HEK293T (cell line): ENCODE data around the gene SNRPA.

Experiments
- BHLHE40 ChIP-seq: fragments of 450-650 bp; IDR thresholded peaks from 2 replicates; pipeline ENCODE4 v1.6.1; 2016; ENCODE audit warnings: mild to moderate bottlenecking, moderate library complexity, borderline replicate concordance
- ELF4 ChIP-seq: fragments of 450-650 bp; IDR thresholded peaks from 2 replicates; pipeline ENCODE4 v1.6.1; 2017; ENCODE audit warnings: antibody characterized with exemption
- FOXA1 ChIP-seq: fragments of 450-650 bp; IDR thresholded peaks from 2 replicates; pipeline ENCODE4 v1.6.1; 2016; ENCODE audit warnings: mild to moderate bottlenecking
- FOXK2 ChIP-seq: fragments of 450-650 bp; IDR thresholded peaks from 2 replicates; pipeline ENCODE4 v1.6.1; 2016; ENCODE audit warnings: mild to moderate bottlenecking
- LEF1 ChIP-seq: fragments of 450-650 bp; IDR thresholded peaks from 2 replicates; pipeline ENCODE4 v1.6.1; 2017; ENCODE audit warnings: mild to moderate bottlenecking, borderline replicate concordance
- NFRKB ChIP-seq: fragments of 450-650 bp; IDR thresholded peaks from 2 replicates; pipeline ENCODE4 v1.6.1; 2016; ENCODE audit warnings: mild to moderate bottlenecking, moderate library complexity
- SP1 ChIP-seq: fragments of 450-650 bp; IDR thresholded peaks from 2 replicates; pipeline ENCODE4 v1.6.1; 2017
- SUZ12 ChIP-seq: fragments of 450-650 bp; IDR thresholded peaks from 2 replicates; pipeline ENCODE4 v1.6.1; 2016; ENCODE audit warnings: mild to moderate bottlenecking
- TARDBP ChIP-seq: fragments of 450-650 bp; IDR thresholded peaks from 2 replicates; pipeline ENCODE4 v1.6.1; 2016
- ZNF384 ChIP-seq: fragments of 450-650 bp; IDR thresholded peaks from 2 replicates; pipeline ENCODE4 v1.6.1; 2016

DNA sequence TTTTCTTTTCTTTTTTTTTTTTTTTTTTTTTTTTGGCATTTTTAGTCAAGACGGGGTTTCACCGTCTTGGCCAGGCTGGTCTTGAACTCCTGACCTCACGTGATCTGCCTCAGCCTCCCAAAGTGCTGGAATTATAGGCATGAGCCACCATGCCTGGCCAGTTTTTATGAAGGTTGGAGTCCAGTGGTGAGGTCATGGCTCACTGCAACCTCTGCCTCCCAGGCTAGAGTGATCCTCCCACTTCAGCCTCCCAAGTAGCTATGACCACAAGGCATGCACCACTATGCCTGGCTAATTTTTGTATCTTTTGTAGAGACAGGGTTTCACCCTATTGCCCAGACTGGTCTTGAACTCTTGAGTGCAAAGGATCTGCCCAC, 4.2 kb downstream of the SNRPA start:
- no peak for TF ChIP-seq FOXA1
- TF ChIP-seq NFRKB, result no peak
- no peak for TF ChIP-seq BHLHE40
- TF ChIP-seq SUZ12, result no peak
- no peak for TF ChIP-seq SP1
- no peak for TF ChIP-seq FOXK2
- TF ChIP-seq ZNF384, result no peak
- no peak for TF ChIP-seq ELF4
- no peak for TF ChIP-seq TARDBP
- TF ChIP-seq LEF1, result no peak
